ENCODE measurements around the gene POLR1B.
"Not testable (repeated sequence)": the region's sequence is repeated elsewhere in the genome, so short reads cannot be mapped to it uniquely, and the experiment has no call there.

- TF ChIP-seq, protein P1, sequence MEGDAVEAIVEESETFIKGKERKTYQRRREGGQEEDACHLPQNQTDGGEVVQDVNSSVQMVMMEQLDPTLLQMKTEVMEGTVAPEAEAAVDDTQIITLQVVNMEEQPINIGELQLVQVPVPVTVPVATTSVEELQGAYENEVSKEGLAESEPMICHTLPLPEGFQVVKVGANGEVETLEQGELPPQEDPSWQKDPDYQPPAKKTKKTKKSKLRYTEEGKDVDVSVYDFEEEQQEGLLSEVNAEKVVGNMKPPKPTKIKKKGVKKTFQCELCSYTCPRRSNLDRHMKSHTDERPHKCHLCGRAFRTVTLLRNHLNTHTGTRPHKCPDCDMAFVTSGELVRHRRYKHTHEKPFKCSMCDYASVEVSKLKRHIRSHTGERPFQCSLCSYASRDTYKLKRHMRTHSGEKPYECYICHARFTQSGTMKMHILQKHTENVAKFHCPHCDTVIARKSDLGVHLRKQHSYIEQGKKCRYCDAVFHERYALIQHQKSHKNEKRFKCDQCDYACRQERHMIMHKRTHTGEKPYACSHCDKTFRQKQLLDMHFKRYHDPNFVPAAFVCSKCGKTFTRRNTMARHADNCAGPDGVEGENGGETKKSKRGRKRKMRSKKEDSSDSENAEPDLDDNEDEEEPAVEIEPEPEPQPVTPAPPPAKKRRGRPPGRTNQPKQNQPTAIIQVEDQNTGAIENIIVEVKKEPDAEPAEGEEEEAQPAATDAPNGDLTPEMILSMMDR (conservative IDR thresholded peaks at IDR 0.05) = peak; percentile 55
- not testable (repeated sequence) for TF ChIP-seq EZH2 (IDR thresholded peaks at IDR 0.05; ENCODE audit: low read depth)
Observed at GRCh38 chr2:112500850-112501484, 41.3 kb upstream of the POLR1B start.

Data from PC-9 (cell line).